HuH-7.5 (cell line): ENCODE results near the gene NUCKS1.
"Not testable (repeated sequence)": the region's sequence is repeated elsewhere in the genome, so short reads cannot be mapped to it uniquely, and the experiment has no call there.

ENCODE experiments used
- DNase-seq: peaks from one replicate; pipeline ENCODE4 v3.0.0; 2011; ENCODE audit warnings: low spot score

NUCKS1 gene

DNA sequence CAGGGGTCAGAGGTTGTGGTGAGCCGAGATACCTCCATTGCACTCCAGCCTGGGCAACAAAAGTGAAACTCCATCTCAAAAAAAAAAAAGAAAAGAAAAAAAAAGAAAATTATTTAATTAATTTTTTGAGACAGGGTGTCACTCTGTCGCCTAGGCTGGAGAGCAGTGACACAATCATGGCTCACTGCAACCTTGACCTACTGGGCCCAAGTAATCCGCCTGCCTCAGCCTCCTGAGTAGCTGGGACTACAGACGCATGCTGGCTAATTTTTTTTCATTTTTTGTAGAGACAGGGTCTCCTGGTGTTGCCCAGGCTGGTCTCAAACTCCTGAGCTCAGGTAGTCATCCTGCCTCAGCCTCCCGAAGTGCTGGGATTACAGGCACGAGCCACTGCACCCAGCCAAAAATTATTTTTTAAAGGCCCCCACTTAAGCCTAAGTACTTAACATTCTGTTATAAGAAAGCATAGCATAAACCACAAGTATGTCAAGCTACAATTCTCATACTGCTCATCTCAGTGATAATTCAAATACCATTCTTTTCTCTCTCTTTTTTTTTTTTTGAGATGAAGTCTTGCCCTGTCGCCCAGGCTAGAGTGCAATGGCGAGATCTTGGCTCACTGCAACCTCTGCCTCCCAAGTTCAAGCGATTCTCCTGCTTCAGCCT is 19.9 kb downstream of the NUCKS1 start:
- DNase-seq: no peak

DNA sequence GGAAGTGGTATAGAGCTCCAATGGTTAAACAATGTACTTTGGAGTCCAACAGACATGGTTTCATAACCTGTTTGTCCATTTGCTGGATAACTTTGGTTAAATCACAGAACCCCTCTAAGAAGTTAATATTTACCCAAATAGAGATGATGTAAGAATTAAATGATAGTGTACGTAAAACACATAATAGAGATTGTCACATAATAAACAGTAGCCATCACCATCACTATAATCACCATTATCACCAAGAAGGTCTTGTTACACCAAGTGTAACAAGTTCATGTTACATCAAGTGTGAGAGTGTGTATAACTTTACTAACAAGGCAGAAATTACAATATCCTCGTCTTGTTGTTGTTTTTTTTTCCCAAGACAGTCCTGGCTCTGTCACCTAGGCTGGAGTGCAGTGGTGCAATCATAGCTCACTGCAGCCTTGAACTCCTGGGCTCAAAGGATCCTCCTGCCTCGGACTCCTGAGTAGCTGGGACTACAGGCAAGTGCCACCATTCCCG is 23.3 kb downstream of the NUCKS1 start:
- DNase-seq: no peak

DNA sequence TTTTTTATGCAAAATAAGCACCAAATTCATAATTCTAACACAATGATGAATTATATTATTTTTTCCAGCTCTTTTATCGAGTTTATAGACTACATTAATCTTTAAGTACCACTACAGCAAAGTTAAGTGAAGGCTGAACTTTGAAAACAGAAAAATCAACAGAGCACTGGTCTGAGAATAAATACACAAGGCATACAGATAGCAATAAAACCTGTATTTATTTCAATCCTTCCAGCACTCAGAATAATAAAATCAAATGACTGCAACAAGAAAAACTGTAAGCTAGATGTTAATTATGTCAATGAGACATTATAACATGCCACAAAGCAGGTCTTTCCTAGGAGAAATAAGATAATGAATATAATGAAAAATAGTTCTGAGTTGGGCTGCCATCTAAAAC is 24.5 kb downstream of the NUCKS1 start:
- DNase-seq: no peak

DNA sequence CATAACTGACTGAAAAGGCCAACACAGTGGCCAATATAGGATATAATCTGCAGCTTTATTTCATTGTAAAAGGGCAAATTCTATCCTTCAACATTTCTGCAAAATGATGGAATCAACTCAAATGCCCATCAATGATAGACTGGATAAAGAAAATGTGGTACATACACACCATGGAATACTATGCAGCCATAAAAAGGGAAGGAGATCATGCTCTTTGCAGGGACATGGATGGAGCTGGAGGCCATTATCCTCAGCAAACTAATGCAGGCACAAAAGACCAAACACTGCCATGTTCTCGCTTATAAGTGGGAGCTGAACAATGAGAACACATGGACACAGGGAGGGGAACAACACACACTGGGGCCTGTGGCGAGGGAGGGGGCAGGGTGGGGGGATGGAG is 29.2 kb downstream of the NUCKS1 start:
- DNase-seq: not testable (repeated sequence)

DNA sequence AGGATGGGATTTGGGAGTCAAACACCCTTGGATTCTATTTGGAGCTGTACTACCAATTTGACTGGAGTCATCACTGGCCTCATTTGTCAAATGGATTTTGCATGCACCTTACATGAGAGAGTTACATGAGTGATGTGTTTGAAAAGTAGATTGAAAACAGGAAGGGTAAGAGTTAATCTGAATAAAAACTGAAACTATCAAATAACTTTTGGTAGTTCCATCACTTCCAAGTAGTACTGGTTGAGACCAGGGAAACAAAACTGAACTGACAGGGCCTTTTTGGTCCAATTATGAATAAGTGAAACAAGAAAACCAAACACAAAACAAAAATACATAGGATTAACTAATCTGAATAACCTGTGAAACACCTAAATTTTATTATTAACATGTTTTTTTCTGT is 30.2 kb downstream of the NUCKS1 start:
- no peak for DNase-seq

DNA sequence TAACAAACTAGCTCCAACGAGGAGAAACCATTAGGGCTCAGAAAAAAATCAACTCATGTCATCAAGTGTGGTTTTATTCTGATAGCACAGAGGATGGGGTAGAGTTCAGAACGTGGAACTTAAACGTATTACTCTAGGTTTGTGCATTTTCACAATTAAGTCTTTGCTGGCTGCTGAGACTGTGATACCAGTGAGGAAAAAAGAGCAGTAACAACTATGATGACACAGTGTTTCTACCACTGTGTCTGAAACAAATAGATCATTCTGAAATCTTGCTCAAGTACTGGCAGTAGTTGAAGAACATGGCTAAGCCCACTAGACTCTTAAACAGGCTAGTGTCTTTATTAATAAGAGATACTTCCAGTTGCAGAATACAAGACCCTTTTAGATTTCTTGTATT is 31.0 kb downstream of the NUCKS1 start:
- no peak for DNase-seq

DNA sequence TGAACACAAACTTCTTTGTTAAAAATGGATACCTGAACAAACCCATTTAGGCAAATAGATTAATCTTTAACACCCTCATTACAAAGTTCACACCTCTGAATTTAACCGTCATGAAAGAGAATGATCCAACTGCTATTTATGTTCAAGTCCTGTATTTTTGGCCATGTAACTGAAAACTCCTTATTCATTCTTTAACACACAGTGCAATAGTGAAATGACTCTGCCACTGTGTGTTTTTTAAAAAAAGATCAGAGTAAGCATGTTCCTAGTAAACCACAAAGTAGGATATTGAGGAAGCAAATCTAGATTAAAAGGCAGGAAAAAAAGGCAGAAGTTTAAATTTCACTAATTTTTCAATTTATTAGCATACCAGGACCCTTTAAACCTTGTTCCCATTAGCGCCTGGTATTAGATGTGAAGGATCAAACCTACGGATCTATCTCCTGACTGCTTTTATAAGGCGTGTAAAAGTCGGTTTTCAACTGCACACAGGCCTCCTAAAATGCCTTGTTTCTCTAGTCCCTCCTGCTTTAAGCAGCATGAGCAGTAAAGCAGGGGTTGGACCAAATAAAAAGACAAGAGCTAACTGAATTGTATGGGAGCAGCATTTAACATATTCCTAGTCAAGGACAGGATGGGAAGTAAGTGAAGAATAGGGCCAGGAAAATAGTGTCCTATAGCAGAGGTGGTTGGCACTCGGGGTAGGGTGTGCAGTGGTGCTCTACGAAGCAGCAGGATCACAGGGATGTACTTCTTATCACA is 33.4 kb downstream of the NUCKS1 start:
- no peak for DNase-seq

DNA sequence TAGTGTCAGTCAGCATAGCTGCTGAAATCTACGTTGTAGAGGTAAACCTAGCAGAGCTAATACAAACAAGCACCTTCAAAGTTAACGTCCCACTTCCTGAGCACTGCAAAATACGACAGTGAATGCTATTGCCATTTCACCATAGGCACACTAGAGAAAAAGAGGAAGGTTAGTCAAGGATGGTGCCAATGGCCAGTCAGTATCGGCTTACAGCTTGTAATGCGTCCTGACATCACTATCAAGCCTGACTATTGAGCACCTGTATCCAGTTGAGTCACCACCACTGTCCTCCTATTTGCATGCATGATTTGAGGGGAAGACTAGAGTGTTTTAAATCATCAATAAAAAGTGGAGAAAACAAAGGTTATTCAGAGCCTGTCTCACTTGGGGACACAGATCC is 34.4 kb downstream of the NUCKS1 start:
- no peak for DNase-seq

DNA sequence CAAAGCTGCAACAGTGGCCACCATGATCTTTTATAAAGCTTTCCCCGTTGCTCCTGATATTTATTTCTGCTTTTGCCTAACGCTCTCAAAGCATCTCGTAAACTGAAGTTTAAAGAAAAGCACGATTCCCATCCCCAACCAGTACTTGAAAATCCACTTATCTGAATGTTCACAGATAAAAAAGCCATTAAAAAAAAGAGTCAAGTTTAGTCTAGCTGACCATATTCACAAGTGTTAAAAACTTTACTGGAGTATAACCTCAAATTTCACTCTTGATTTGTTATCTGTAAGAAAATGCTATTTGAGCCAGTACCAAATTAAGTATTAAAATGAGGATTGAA is 35.1 kb downstream of the NUCKS1 start:
- no peak for DNase-seq

DNA sequence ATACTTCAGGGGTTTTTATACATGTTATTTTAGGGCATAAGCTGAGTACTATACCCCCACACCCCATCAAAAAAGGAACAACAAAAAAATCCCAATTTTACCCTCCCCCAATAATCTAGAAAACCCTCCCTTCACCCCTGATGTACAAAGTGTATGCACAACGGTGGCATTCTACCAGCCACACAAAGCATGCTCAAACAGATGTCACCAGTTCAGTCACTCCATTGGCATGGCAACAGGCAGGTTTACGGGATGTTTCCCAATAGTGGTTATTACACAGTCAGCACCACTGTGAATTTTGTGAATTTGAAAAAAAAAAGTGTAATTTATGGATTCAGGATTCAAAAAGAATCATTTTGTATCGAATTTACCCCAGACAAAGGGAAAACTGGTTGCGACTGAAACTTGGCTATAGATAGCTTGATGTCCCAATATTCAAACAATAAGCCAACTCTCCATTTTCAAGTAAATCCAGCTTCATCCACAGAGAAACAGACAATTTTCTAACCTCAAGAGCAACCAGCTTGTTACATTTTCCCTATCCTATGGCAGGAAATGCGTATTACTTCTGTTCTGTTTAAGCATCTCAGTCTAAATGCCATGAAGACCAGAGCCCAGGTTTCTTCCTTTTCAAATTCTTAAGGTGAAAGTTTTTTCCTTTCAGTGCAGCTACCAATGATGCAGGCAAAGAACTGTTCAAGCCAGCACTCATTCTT is 35.6 kb downstream of the NUCKS1 start:
- no peak for DNase-seq

DNA sequence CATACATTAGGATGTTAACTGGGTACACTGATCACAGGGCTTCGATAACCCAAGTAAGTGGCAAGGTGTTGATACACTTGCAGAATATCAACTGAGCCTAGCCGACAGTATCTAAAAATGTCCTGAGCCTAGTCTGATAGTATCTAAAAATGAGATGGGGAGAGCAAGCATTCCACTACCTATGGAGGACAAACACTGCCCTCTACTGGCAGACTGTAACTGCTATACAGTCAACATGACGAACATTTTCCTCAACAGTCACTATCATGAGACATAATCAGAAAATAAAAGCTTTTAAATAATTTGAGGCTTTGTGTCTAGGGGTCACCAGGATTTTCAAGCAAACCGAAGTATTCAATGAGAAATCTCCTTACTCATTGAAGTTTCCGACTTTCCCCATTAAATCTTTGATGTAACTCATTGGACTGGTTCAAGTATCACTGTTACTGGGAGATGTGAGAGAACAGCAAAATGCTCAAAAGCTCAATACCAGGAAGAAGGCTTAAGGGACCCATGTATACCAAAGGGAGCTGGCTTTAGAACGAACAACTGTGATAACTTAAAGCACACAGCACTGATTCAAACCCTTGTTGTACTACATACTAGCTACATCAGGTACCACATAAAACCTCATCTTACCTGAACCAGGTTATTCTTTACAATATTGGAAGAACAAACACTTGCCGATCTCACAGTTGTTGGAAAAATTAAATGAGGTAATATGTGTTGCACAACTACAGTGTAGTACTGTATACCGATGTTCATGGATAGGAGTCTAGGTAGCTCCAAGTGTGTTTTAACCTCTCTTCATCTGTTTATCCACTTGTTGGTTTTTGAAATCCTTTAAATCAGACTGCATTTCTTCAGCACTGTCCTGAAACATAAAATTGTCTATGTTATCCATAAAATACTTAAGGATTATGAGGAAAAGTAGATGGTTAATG is 38.6 kb downstream of the NUCKS1 start:
- DNase-seq: peak; percentile 29

DNA sequence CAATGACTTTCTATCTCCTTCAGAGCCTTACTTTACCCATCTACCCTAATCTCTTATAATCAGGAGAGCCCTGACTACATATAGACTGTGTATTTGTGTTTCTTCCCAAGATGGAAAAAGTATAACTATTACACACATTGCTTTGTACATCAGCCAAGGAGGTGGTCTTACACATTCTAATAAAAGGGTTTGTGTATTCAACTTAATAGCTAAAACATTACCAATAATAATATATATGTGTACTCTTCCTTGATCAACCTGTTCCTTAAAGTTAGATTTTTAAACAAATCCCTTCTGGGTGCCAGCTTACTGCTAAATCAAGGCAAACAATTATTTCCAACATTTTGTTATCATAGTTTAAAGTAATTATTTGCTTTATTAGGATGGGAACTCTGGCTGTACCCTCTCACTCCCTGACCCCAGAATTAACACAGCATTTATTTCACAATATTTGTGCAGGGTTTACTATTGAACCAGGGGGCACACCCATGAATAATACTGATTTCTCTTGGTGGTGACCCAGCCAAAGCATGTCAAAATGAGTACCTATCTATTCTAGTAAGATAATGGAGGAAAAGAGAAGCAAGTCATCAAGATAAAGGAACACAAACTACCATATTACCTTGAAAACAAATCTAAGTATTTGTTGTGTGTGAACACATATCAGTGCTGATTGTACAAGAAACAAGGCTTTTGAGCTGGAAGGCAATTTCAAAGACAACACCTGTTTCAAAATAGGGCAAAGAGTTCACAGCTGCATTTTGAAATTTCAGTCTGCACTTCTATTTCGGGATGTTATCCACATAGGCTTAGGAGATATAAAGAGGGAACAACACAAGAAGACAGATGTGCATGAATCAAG is 39.5 kb downstream of the NUCKS1 start:
- no peak for DNase-seq

DNA sequence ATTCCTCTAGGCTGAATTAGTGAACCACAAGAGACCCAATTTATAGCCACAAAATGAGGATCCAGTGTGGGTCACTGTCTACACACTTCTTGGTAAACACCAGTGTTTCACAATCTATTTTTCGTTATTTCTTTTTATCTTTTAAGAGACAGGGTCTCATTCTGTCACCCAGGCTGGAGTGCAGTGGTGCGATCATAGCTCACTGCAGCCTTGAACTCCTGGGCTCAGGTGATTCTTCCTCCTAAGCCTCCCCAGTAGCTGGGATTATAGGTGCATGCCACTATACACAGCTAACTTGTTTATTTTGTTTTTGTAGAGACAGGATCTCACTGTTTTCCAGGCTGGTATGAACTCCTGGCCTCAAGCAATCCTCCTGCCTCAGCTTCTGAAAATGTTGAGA is 40.3 kb downstream of the NUCKS1 start:
- DNase-seq: no peak

DNA sequence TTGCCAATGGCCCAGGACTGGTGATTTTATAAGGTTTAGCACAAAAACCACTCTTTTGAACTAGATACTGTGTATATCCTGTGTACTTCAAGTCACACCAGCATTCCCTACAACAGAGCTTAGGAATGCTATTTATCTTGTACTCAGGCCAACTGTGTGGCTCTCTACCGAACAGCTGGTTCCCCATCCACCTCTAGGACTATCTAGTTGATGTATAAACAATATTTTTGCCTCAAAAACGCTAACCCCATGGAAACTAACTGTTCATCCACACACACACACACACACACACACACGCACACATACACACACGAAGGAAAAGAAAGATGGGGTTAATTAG is 41.0 kb downstream of the NUCKS1 start:
- no peak for DNase-seq

DNA sequence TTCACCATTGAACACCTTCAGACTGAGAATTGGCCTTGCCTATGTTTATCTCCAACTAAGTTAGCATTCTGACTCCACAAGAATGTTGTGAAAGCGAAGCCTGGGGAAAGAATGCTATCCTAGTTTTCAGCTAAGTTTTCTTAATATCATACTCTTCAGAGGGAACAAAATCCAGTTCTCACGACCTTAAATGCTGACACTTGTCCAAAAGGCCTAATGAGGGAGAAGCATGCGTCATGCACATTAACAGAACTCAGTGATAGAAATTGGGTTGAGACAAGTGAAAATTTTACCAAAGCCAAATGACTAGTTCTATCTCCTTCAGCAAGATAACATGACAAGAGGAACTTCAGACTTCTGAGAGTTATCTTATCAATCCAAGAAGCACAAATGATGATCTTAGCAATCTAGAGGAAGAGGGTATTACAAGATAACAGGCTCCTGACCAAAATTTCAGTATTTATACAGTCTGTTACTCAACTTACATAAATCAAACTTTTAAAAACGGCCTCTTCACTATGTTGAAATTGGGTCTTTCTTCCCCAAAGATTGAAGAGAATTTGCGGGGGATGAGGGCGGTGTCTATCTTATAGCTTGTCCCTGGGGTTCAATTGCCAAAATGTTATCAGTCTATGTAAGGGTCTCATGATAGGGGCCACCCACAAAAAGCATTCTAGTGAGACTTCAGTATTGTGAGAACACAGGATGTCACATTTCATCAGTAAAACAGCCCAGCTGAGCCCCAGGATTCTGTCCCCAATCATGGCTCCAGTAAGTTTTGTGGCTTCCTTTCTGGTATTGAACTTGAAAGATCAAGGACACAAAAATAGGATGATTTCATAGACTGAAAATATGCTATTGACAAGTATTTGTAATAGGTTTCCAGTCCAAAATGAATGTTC is 43.1 kb downstream of the NUCKS1 start:
- no peak for DNase-seq

DNA sequence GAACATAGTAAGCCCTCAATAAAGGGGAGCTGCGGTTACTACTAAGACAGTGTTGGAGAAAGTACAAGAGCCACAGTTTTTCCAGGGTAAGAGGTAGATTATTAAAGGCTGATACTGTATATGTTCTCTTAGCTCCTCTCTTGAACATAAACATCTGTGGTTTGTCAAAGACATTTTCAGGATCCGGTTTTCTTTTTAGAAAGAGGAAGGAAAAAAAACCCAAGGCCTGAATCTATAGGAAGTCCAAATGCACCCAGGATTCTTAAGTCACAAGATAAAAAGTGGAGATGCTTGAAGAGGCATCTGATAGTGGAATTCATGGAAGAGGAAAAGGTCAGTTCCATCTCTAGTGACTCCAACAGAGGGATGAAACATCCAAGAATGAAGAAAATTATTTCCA is 45.1 kb downstream of the NUCKS1 start:
- no peak for DNase-seq

DNA sequence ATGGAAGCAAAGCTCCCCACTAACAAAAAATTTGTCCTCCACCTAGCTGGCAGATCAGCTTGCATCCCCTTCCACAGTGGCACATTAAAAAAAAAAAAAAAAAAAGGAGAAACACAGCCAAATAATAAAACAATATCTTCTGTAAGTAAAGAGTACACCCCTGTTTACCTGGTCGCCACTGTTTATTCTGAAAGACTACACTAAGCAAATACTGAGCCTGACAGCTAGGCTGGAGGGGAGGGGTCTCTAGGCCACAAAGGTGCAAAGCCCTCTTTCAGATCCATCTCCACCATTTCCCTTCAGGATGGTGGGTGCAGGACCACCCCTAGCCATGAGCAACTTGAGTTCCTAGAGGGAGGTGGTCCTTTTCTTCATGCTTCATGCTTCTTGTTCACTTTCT is 46.9 kb downstream of the NUCKS1 start:
- DNase-seq: no peak

DNA sequence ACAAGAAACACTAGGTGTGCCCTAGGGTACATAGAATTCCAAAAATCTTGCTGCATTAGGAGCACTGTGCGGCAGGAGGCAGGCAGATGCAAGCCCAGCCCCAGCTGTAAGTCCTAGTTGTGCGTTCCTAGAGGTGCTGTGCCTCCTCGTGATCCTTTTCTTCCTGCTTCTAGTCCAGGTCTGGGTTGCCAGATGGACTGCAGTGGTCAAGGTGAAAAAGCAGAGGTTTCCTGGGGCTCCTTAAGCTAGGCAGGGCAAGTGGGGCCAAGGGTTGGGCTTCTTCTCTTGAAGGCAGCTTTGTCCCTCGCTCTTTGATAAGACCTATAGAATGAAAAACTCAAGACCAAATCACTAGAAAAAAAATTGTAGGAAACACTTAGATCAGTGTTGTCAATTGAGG is 48.1 kb downstream of the NUCKS1 start:
- no peak for DNase-seq

DNA sequence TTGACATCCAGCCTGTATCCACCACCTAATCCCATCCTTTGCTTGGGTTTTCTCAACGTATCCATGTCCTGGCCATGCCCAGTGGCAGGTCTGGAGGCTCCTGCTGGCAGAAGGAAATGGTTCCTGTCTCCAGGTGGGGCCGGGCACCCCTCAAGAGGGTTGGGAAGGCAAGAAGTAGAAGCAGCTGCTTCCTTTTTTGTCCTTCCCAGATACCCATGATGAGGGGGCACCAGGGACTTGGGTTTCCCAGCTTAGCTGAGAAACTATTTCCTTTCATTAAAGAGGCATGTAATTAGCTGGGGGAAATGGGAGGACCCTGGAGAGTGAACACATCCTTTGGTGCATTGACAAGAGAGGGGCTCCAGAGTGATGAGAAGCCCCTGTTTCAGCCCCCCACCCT is 48.6 kb downstream of the NUCKS1 start:
- DNase-seq: no peak

DNA sequence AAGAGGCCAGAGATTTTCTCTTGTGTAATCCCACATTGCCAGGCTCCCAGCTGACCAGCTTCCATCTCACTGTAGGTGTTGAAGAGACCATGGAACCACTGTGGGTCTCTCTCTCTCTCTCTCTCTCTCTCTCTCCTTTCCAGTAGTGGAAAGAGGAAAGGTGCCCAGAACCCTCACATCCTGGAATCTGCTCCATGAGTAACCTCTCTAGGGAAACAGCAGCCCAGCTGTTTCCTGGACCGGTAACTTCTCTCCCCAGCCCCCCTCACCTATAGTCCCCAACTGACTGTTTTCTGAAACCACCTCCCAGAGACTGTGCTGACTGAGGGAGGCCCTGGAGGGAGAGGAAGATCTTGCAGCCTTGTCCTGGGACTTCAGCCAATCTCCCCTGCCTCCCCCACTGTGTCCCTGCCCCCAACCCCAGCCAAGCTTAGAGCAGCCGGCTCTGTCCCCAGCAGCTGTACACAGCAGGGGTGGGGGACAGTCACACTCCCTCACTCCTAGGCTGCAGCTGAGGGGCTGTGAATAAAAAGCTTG is 49.0 kb downstream of the NUCKS1 start:
- DNase-seq: no peak
